Ascending aorta (tissue), 2 donors: Measurements from ENCODE around the gene CCT8L2. TPM values are rescaled to one million over a fixed set of nuclear protein-coding genes. Genes with fewer than 3 reads are reported as not detected.
"Not testable (repeated sequence)": the region's sequence is repeated elsewhere in the genome, so short reads cannot be mapped to it uniquely, and the experiment has no call there.

Experiments used
- DNase-seq, 2 donors: peaks; one replicate each; pipeline ENCODE4 v3.0.0-alpha.2; 2019; ENCODE audit warnings: low spot score in 2 of 2
- H3K27ac ChIP-seq, 2 donors: fragments of 200-600 bp; sonication (generic); one replicate each; pipeline ENCODE4 v1.5.1; 2016 to 2017; ENCODE audit warnings: mild to moderate bottlenecking in 1 of 2
- H3K27me3 ChIP-seq: fragments of 200-600 bp; sonication (generic); one replicate; pipeline ENCODE4 v1.5.1; 2017
- H3K36me3 ChIP-seq, 2 donors: fragments of 200-600 bp; sonication (generic); one replicate each; pipeline ENCODE4 v1.5.1; 2016
- H3K4me1 ChIP-seq, 2 donors: fragments of 200-600 bp; sonication (generic); one replicate each; pipeline ENCODE4 v1.5.1; 2016 to 2017; ENCODE audit warnings: mild to moderate bottlenecking in 1 of 2
- H3K4me3 ChIP-seq, 2 donors: fragments of 200-600 bp; sonication (generic); one replicate each; pipeline ENCODE4 v1.5.1; 2016 to 2017; ENCODE audit warnings: mild to moderate bottlenecking in 1 of 2
- H3K9me3 ChIP-seq, 2 donors: fragments of 200-600 bp; sonication (generic); one replicate each; pipeline ENCODE4 v1.5.1; 2016
- intact Hi-C: fragments of 100-400 bp; cut with DNase I; formaldehyde crosslinking; loops from one replicate; pipeline ENCODE4 v1.15.1; 2023
- total RNA-seq: library from RNA; depleted of rRNA; stranded (reverse); fragments of >200 nt; gene quantifications from one replicate; pipeline ENCODE4 v1.1.0, GENCODE V29; 2016
- TF ChIP-seq, protein P1 (sequence below), 3 experiments: fragments of 200-600 bp in 2 of 3; fragments of 450-650 bp in 1 of 3; sonication (generic) in 2 of 3; IDR thresholded peaks; one replicate each; pipeline ENCODE4 v1.5.1; 2016 to 2019; ENCODE audit warnings: antibody characterized with exemption in 3 of 3, mild to moderate bottlenecking in 1 of 3, moderate library complexity in 1 of 3

Gene CCT8L2
- total RNA-seq, 1 donor from 2014 or later: not detected

- H3K9me3 ChIP-seq: no peaks in the 10 kb centered on the region
- DNase-seq: no peak
- H3K27me3 ChIP-seq: no peaks in the 10 kb centered on the region
- no peaks in the 10 kb centered on the region for H3K4me1 ChIP-seq
- TF ChIP-seq, protein P1, sequence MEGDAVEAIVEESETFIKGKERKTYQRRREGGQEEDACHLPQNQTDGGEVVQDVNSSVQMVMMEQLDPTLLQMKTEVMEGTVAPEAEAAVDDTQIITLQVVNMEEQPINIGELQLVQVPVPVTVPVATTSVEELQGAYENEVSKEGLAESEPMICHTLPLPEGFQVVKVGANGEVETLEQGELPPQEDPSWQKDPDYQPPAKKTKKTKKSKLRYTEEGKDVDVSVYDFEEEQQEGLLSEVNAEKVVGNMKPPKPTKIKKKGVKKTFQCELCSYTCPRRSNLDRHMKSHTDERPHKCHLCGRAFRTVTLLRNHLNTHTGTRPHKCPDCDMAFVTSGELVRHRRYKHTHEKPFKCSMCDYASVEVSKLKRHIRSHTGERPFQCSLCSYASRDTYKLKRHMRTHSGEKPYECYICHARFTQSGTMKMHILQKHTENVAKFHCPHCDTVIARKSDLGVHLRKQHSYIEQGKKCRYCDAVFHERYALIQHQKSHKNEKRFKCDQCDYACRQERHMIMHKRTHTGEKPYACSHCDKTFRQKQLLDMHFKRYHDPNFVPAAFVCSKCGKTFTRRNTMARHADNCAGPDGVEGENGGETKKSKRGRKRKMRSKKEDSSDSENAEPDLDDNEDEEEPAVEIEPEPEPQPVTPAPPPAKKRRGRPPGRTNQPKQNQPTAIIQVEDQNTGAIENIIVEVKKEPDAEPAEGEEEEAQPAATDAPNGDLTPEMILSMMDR (IDR thresholded peaks at IDR 0.05): no peak
- H3K27ac ChIP-seq: no peak overlapping the region
- H3K4me3 ChIP-seq: peak overlapping the region in 1 of 2 donors; percentile 67
- intact Hi-C loops: no loop called here
- peaks cover 0 to 2% of the 10 kb centered on the region in 2 donors for H3K36me3 ChIP-seq
Measured at GRCh38 chr22:16608931-16609330, 16.3 kb upstream of the CCT8L2 start.

GRCh38 chr22:16604257-16604998 lies 11.8 kb upstream of the CCT8L2 start:
- H3K4me1 ChIP-seq, DNase-seq, H3K9me3 ChIP-seq, H3K4me3 ChIP-seq, H3K27me3 ChIP-seq, intact Hi-C loops, H3K27ac ChIP-seq, H3K36me3 ChIP-seq: not testable (repeated sequence)

- H3K4me3 ChIP-seq: peak overlapping the region in 1 of 2 donors; percentile 78
- H3K9me3 ChIP-seq, H3K36me3 ChIP-seq, DNase-seq, H3K27me3 ChIP-seq, H3K4me1 ChIP-seq, intact Hi-C loops, H3K27ac ChIP-seq: not testable (repeated sequence)
Measured at GRCh38 chr22:16603770-16604242, 11.2 kb upstream of the CCT8L2 start.

DNA sequence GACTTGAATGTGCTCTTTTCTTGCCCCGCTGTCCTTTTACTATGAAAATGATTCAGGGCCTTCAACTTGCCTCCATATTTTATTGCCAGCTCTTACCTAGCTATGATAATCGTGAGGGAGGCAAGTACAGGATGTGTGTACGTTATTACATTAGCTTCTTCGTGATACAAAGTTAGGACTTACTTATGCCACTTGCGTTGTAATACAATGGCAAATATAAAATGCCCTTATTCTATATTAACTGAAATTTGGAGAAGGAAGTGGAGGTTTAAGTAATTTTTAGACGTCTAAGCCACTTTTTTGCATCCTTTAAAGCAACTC lies 10.8 kb upstream of the CCT8L2 start:
- no peak for DNase-seq
- H3K4me3 ChIP-seq: peak overlapping the region; percentile 60 to 78
- no peaks in the 10 kb centered on the region for H3K36me3 ChIP-seq
- no peak overlapping the region for H3K27ac ChIP-seq
- H3K4me1 ChIP-seq: no peaks in the 10 kb centered on the region
- intact Hi-C loops: no loop called here
- TF ChIP-seq, protein P1 (IDR thresholded peaks at IDR 0.05): no peak
- H3K27me3 ChIP-seq: no peaks in the 10 kb centered on the region
- no peaks in the 10 kb centered on the region for H3K9me3 ChIP-seq

DNA sequence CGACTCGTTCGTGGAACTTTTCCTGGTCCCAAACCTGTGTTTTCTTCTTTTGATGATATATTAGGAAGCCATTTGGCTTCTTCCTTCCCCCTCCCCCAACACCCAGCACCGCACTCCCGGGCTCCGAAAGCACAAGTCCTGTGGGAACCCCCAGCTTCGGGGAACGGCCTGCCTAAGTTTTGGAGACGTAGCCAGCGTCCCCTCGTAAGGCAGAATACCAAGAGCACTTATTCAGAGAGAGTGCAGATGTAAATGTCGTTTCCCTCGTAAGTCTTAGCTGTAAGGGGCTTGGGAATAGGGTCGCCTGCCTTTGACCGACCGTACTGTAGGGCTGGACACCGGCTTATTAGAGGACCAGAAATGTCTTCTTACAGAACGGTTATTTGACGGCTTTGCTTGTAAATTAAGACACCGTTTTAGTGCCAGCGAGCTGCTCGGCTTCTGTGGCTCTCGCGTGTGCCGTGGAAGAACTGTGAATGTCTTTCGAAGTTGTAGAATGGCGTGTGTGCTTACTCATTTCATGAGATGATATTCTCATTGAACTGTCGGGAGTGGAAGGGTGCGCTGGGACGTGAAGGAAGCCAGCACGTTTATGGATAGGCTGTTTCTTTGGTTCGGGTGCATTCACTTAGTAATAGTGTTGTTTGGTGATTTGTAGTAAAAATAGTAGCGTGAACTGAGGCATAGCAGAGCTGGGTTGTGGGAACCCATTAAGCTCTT lies 10.3 kb upstream of the CCT8L2 start:
- H3K36me3 ChIP-seq, H3K4me1 ChIP-seq, DNase-seq, H3K27me3 ChIP-seq, intact Hi-C loops, H3K9me3 ChIP-seq: not testable (repeated sequence)
- Histone ChIP-seq H3K27ac (peak overlapping the region; percentile 90 to 94), H3K4me3 (peak overlapping the region; percentile 60 to 78)

DNA sequence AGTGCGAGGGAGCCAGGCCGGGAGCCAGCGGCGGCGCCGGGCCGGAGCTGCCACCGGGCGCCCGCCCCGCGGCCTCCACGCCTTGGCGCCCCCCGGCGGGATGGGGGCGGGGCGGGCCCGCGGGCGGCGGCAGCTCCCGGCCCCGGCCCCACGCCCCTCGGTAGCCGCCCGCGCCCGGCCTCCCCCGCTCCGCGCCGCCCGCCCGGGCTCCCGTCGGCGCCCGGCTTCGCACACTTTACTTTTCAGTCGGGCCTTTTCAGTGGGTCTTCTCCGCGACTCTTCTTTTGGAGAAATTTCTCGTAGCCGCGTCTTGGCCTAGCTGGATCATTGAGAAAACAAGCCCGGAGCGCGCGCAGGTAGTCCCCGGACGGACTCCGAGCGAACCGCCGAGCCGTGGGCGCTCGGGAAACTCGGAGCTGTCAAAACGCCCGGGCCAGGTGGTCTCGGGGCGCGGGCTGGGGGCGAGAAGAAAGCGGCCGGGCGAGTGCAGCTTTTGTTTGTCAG lies 9.7 kb upstream of the CCT8L2 start:
- H3K4me1 ChIP-seq, H3K36me3 ChIP-seq, intact Hi-C loops, H3K9me3 ChIP-seq, DNase-seq, H3K27me3 ChIP-seq: not testable (repeated sequence)
- peak overlapping the region; percentile 90 to 94 for H3K27ac ChIP-seq
- peak overlapping the region; percentile 60 to 78 for H3K4me3 ChIP-seq

- TF ChIP-seq, protein P1 (IDR thresholded peaks at IDR 0.05): no peak
- intact Hi-C loops: no loop called here
- Histone ChIP-seq H3K27ac (peak overlapping the region; percentile 90 to 94), H3K9me3 (no peaks in the 10 kb centered on the region), H3K4me1 (no peaks in the 10 kb centered on the region), H3K4me3 (peak overlapping the region; percentile 60 to 78), H3K27me3 (no peaks in the 10 kb centered on the region), H3K36me3 (no peaks in the 10 kb centered on the region)
- DNase-seq: no peak
Measured at GRCh38 chr22:16601437-16602223, 9.0 kb upstream of the CCT8L2 start.

DNA sequence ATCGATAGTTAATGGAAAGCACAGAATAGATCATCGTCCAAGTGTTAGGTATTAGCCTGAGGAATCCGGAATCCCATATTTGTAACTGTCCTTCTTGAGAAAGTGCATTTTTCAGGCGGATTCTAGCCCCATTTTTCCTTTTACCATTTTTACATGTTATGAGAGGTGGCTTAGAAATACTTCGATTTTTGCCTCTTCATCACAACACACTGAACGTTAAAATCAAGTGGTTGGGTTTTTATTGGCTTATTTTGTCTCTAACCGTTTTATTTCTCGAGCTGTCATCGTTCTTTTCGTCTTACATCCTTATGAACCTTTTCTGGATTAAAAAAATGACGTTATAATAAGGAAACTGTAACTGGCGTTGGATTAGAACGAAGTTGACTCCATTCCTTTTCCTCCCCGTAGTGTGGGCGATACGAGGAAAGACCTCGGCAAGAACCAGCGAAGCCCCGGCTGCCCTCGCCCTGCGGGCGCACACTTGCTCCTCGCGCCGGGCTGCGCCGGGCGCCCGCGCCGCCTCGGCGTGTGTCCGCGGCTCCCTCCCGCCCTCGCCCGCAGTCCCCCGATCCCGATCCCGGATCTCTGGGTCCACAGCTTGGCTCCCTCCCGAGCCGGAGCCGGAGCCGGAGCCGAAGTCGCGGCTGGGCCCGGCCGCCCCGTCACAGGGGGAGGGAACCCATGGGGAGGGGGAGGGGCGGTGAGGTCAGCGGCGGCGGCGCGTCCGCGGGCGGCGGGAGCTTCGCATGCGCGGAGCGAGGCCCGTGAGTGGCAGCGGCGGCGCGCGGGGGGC lies 8.2 kb upstream of the CCT8L2 start:
- H3K9me3 ChIP-seq, intact Hi-C loops, H3K36me3 ChIP-seq, H3K4me1 ChIP-seq, H3K27me3 ChIP-seq: not testable (repeated sequence)
- peak; percentile 38 to 86 for DNase-seq
- H3K4me3 ChIP-seq: peak overlapping the region; percentile 60 to 78
- peak overlapping the region; percentile 90 to 94 for H3K27ac ChIP-seq

GRCh38 chr22:16599648-16600047 lies 7.0 kb upstream of the CCT8L2 start:
- H3K36me3 ChIP-seq, H3K27me3 ChIP-seq, H3K4me3 ChIP-seq: not testable (repeated sequence)

DNA sequence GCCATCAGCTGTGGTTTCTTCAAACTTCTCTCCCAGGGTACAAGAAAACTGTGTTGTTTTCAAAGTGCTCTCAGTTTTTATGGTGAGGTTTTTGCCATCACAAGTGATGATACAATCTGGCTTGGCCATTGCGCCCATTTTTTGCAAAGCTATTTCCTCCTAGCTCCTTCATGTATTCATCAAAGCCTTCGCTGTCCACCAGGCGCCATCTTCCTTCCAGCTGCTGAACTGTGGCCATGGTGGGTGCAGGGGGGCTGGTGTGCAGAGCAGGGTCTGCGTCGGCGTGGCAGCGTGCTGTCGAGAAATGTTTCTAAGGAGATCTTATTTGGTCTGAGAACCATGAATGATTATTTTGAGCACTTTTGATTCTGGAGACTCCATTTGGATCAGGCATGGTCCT lies 2.6 kb upstream of the CCT8L2 start:
- DNase-seq, H3K27me3 ChIP-seq, H3K4me3 ChIP-seq, H3K9me3 ChIP-seq, intact Hi-C loops, H3K4me1 ChIP-seq, H3K27ac ChIP-seq, H3K36me3 ChIP-seq: not testable (repeated sequence)

More at GRCh38 chr22:16599648-16600047, 7.0 kb upstream of the CCT8L2 start:
- intact Hi-C loops, DNase-seq, H3K9me3 ChIP-seq, H3K4me1 ChIP-seq: not testable (repeated sequence)
- peak overlapping the region in 1 of 2 donors; percentile 19 for H3K27ac ChIP-seq
